AML-193 (cell line): ENCODE results near the gene GINM1.

Experiments used
- DNase-seq, 2 experiments: peaks; one replicate each; lab custom pipeline; 2025; lab: John Stamatoyannopoulos, UW

GINM1 gene

GRCh38 chr6:149593408-149593807 is 27.2 kb downstream of the GINM1 start:
- DNase-seq = no peak

- DNase-seq = no peak
Observed at GRCh38 chr6:149600508-149600907, 34.3 kb downstream of the GINM1 start.

- DNase-seq = no peak
Observed at GRCh38 chr6:149608381-149608982, 42.3 kb downstream of the GINM1 start.

GRCh38 chr6:149614337-149614736 is 48.2 kb downstream of the GINM1 start:
- DNase-seq = no peak

GRCh38 chr6:149615805-149616204 is 49.6 kb downstream of the GINM1 start:
- no peak for DNase-seq

- DNase-seq = no peak
Observed at GRCh38 chr6:149627672-149628071, 61.5 kb downstream of the GINM1 start.

DNA sequence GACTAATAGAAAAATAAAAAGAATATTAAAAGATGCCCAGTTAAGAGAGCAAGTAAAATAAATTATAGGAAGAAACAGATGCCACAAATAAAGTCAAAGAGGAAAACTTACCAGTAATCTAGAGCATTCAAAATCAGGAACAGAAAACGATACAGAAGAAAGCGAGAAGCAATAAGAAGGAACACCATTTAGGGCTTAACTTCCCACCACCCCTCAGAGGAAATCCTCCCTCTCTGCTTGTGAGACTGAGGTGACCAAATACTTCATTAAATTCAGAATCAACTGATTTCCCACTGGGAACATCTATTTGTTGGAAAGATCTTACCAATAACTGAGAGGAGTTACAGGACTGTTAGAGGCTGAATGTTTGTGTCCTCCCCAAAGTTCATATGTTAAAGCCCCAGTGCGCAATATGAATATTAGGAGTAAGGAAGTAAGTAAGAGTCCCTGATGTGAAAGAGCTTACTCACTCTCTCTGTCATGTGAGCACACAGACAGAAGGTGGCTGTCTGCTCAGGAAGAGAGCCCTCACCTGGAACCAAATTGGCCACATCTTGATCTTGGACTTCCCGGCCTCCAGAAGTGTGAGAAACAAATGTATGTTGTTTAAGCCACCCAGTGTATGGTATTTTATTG is 62.8 kb downstream of the GINM1 start:
- no peak for DNase-seq

- DNase-seq = no peak
Observed at GRCh38 chr6:149634315-149634714, 68.1 kb downstream of the GINM1 start.

GRCh38 chr6:149636124-149636523 is 69.9 kb downstream of the GINM1 start:
- no peak for DNase-seq
